Smooth muscle cell (in vitro differentiated cells): Measurements from ENCODE around the gene DMRTB1. TPM values are rescaled to one million over a fixed set of nuclear protein-coding genes. Genes with fewer than 3 reads are reported as not detected.

ENCODE experiments used
- DNase-seq: peaks from one replicate; lab custom pipeline; 2025; ENCODE audit not compliant: unreplicated experiment; lab: John Stamatoyannopoulos, UW
- H2AFZ ChIP-seq: fragments of 200-600 bp; sonication (generic); 2 replicates; pipeline ENCODE4 v1.6.0; 2016; ENCODE audit warnings: antibody characterized with exemption, low read depth, mild to moderate bottlenecking
- H3F3A ChIP-seq: fragments of 200-600 bp; sonication (generic); 2 replicates; pipeline ENCODE4 v1.6.0; 2017; ENCODE audit warnings: antibody characterized with exemption, low read depth
- H3K27ac ChIP-seq: fragments of 200-600 bp; sonication (generic); 2 replicates; pipeline ENCODE4 v1.5.1; 2016; ENCODE audit warnings: low read depth, mild to moderate bottlenecking
- H3K27me3 ChIP-seq: fragments of 200-600 bp; sonication (generic); 2 replicates; pipeline ENCODE4 v1.6.1; 2016; ENCODE audit warnings: low read depth, mild to moderate bottlenecking
- H3K36me3 ChIP-seq: fragments of 200-600 bp; sonication (generic); 2 replicates; pipeline ENCODE4 v1.5.1; 2016; ENCODE audit warnings: low read depth
- H3K4me1 ChIP-seq: fragments of 200-600 bp; sonication (generic); 2 replicates; pipeline ENCODE4 v1.5.1; 2016; ENCODE audit warnings: low read depth
- H3K4me2 ChIP-seq: fragments of 200-600 bp; sonication (generic); 2 replicates; pipeline ENCODE4 v1.6.0; 2016; ENCODE audit warnings: mild to moderate bottlenecking
- H3K4me3 ChIP-seq: fragments of 200-600 bp; sonication (generic); 2 replicates; pipeline ENCODE4 v1.5.1; 2016; ENCODE audit warnings: mild to moderate bottlenecking
- H3K79me2 ChIP-seq: fragments of 200-600 bp; sonication (generic); 2 replicates; pipeline ENCODE4 v1.6.0; 2016; ENCODE audit warnings: low read depth, mild to moderate bottlenecking
- H3K9ac ChIP-seq: fragments of 200-600 bp; sonication (generic); 2 replicates; pipeline ENCODE4 v1.6.0; 2016; ENCODE audit warnings: low read depth
- H3K9me3 ChIP-seq: fragments of 200-600 bp; sonication (generic); replicated peaks from 2 replicates; pipeline ENCODE4 v1.5.1; 2016; ENCODE audit warnings: low read depth
- H4K20me1 ChIP-seq: fragments of 200-600 bp; sonication (generic); 2 replicates; pipeline ENCODE4 v1.6.0; 2016; ENCODE audit warnings: low read depth
- CTCF ChIP-seq: fragments of 200-600 bp; sonication (generic); IDR thresholded peaks from 2 replicates; pipeline ENCODE4 v1.5.1; 2017; ENCODE audit warnings: borderline replicate concordance, mild to moderate bottlenecking, antibody characterized with exemption; ENCODE audit not compliant: insufficient read depth, poor library complexity, severe bottlenecking
- WGBS: methylation state at CpG from one replicate; pipeline ENCODE4 v1.1.7; 2016; ENCODE audit warnings: low lambda C conversion rate; 5-methylcytosine and 5-hydroxymethylcytosine counted together
- polyA plus RNA-seq: library from polyadenylated mRNA; unstranded; fragments of >200 nt; fragmentation: Nextera tagmentation; extraction: Ambion mirVana; gene quantifications from 2 replicates; pipeline ENCODE4 v1.2.1, GENCODE V29; 2016
- total RNA-seq: library from RNA; depleted of rRNA; stranded (reverse); fragments of >200 nt; gene quantifications from 2 replicates; pipeline ENCODE4 v1.2.3, GENCODE V29; 2014

Gene DMRTB1
- total and polyA plus RNA-seq, 2 experiments from 2014 or later, result not detected

DNA sequence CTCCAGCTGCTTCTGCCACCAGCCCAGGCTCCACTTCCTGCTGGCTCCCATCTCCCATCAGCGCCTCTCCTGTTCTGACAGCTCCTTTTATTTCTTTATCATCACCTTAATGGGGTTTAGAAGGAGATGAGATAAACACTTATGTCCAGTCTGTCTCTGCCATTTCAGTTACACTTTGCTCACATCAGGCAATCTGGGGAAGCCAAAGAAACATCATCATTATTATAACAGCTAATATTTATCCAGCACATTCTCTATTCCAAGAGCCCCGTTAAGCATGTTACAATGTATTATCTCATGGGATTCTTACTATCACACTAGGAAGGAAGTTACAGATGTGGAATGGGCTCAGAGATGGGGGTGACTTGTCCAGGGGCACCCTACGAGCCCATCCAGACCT is 31.2 kb downstream of the DMRTB1 start:
- H3K4me3 ChIP-seq, result no peak overlapping the region
- H4K20me1 ChIP-seq, result no peaks in the 10 kb centered on the region
- no peak overlapping the region for H3K27ac ChIP-seq
- 87% methylated on average over 3 of the region's 3 CpGs for WGBS
- no peak for DNase-seq
- H2AFZ ChIP-seq, result no peak overlapping the region
- no peaks in the 10 kb centered on the region for H3K79me2 ChIP-seq
- H3K27me3 ChIP-seq, result no peaks in the 10 kb centered on the region
- H3F3A ChIP-seq, result no peaks in the 10 kb centered on the region
- no peaks in the 10 kb centered on the region for H3K9me3 ChIP-seq
- H3K36me3 ChIP-seq, result no peaks in the 10 kb centered on the region
- H3K9ac ChIP-seq, result no peak overlapping the region
- H3K4me2 ChIP-seq, result no peak overlapping the region
- TF ChIP-seq CTCF, result no peak
- no peaks in the 10 kb centered on the region for H3K4me1 ChIP-seq

DNA sequence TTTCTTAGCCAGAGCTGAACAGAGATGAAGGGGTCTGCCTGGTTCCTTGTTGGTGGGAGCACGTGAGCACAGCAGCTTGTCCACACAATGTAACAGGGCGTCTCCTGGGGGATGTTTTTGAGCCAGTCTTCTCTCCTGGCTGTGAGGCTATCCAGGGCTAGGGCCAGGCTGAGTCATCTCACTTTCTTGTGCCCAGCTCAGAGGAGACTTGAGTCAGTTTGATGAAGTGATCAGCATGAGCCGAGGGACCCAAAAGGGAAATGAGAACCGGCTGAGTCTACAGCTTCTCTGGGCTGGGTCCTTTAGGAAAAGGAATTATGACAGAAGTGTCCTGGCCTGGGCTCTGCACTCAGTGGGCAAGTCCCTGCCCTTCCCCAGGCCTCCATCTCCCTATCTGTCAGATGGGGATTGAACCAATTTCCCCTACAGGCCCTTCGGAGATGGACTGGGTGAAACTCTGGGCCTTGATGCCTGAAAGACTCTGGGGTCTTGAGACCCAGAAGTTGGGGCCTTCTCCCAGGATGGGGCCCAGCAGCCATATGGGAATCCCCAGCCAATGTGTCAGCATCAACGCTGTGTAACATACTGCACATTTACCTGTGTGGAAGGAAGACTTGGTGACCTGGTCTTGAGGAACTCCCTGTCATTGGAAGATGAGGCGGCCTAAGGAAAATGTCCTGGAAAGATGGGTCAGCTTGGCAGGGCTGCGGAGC is 36.6 kb downstream of the DMRTB1 start:
- Histone ChIP-seq H3K4me1 (peaks cover 7% of the 10 kb centered on the region), H3K79me2 (no peaks in the 10 kb centered on the region), H4K20me1 (no peaks in the 10 kb centered on the region), H3K27me3 (no peaks in the 10 kb centered on the region), H3F3A (no peaks in the 10 kb centered on the region), H3K36me3 (no peaks in the 10 kb centered on the region), H3K4me3 (no peak overlapping the region), H3K27ac (no peak overlapping the region), H3K9me3 (no peaks in the 10 kb centered on the region), H2AFZ (no peak overlapping the region), H3K4me2 (no peak overlapping the region), H3K9ac (no peak overlapping the region)
- 81% methylated on average over 8 of the region's 8 CpGs for WGBS
- DNase-seq, result no peak
- TF ChIP-seq CTCF, result no peak

DNA sequence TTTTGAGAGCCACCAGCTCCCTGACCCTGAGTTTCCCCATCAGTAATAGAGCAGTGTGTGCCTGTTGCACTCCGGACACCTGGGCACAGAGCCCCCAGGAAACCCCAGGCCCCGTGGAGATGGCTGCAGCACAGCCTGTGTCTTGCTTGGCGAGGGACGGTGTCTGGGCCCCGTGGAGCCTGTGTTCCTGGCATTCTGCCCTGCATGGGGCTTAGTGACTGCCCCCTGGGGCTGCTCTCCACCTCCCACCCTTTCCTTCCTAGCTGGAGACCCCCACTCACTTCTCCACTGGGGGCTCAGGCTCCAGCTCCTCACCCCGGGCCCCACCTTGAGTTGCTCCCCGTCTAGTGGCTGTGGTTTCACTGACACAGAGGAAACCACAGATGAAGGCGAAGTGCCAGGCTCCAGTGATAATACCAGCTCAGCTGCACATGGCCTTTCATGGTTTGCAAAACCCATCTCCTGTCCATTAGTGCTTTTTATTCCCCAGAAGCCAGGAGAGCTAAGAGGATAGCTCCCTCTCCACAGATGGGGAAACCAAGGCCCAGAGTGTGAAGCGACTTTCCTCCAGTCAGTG is 39.4 kb downstream of the DMRTB1 start:
- Histone ChIP-seq H3K9ac (no peak overlapping the region), H3K27me3 (no peaks in the 10 kb centered on the region), H2AFZ (no peak overlapping the region), H3K36me3 (no peaks in the 10 kb centered on the region), H3K4me2 (no peak overlapping the region), H3K4me1 (peaks cover 15% of the 10 kb centered on the region), H3K4me3 (no peak overlapping the region), H3K27ac (no peak overlapping the region), H3K79me2 (no peaks in the 10 kb centered on the region), H4K20me1 (no peaks in the 10 kb centered on the region), H3F3A (no peaks in the 10 kb centered on the region), H3K9me3 (no peaks in the 10 kb centered on the region)
- 56% methylated on average over 9 of the region's 9 CpGs for WGBS
- no peak for TF ChIP-seq CTCF
- no peak for DNase-seq
